AG04450 (cell line): ENCODE data around the gene SEPTIN2. TPM values are rescaled to one million over a fixed set of nuclear protein-coding genes. Genes with fewer than 3 reads are reported as not detected.
A peak's percentile ranks its signal among the peaks of the same experiment; 100 is the strongest.

ENCODE experiments used
- CTCF ChIA-PET: fragments of 300-600, 350-600 bp; formaldehyde crosslinking; extraction: SDS; loops from one replicate; lab custom pipeline; 2022; ENCODE audit warnings: antibody characterized with exemption, inconsistent platforms; lab: Charles Lee
- POLR2A ChIA-PET: fragments of 350-600 bp; formaldehyde crosslinking; extraction: SDS; loops from one replicate; lab custom pipeline; 2021; ENCODE audit warnings: antibody characterized with exemption, inconsistent platforms; lab: Yijun Ruan, JAX
- DNase-seq: peaks from one replicate; pipeline ENCODE4 v3.0.0-alpha.2; 2011; ENCODE audit warnings: low read depth, low spot score
- H3K27ac ChIP-seq: one replicate; pipeline ENCODE4 v1.5.1; 2012; ENCODE audit warnings: low read depth, low read length, control low read depth
- H3K27me3 ChIP-seq: one replicate; pipeline ENCODE4 v1.6.0; 2012; ENCODE audit warnings: low read length; ENCODE audit not compliant: control insufficient read depth, insufficient read depth
- H3K4me3 ChIP-seq: 2 replicates; pipeline ENCODE4 v1.5.1; 2011; ENCODE audit warnings: mild to moderate bottlenecking, low read depth, low read length, control low read depth
- H3K9me3 ChIP-seq: 2 replicates; pipeline ENCODE4 v1.5.1; 2012; ENCODE audit warnings: low read length; ENCODE audit not compliant: control insufficient read depth, insufficient read depth
- polyA plus RNA-seq: library from polyadenylated mRNA; depleted of rRNA; stranded (reverse); fragments of >200 nt; gene quantifications from 2 replicates; pipeline ENCODE4 v1.2.3, GENCODE V29; 2011
- TF ChIP-seq, protein P1 (sequence below): IDR thresholded peaks from 2 replicates; pipeline ENCODE4 v1.5.1; 2011; ENCODE audit warnings: low read depth, low read length, control low read depth, inconsistent platforms

SEPTIN2 gene
- polyA plus RNA-seq, 1 experiment, result 1,080 TPM

DNA sequence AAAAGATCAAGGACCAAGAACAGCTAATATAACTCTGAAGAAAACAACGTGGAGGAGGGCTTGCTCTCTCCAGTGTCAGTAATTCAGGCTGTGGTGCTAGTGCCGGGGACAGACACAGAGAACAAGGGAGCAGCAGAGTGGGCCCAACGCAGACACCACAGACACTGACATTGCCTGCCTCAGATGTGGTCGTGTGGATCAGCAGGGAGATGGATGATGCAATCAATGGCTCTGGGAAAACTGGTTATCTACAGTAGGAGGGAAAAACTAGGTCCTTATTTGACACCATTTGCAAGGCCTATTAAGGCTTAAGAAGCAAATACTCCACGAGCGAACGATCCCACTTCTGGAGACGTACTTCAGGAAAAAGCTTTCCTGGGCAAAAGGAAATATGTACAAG is 36.3 kb upstream of the SEPTIN2 start:
- TF ChIP-seq, protein P1, sequence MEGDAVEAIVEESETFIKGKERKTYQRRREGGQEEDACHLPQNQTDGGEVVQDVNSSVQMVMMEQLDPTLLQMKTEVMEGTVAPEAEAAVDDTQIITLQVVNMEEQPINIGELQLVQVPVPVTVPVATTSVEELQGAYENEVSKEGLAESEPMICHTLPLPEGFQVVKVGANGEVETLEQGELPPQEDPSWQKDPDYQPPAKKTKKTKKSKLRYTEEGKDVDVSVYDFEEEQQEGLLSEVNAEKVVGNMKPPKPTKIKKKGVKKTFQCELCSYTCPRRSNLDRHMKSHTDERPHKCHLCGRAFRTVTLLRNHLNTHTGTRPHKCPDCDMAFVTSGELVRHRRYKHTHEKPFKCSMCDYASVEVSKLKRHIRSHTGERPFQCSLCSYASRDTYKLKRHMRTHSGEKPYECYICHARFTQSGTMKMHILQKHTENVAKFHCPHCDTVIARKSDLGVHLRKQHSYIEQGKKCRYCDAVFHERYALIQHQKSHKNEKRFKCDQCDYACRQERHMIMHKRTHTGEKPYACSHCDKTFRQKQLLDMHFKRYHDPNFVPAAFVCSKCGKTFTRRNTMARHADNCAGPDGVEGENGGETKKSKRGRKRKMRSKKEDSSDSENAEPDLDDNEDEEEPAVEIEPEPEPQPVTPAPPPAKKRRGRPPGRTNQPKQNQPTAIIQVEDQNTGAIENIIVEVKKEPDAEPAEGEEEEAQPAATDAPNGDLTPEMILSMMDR, result no peak
- Histone ChIP-seq H3K4me3 (no peak overlapping the region), H3K9me3 (no peaks in the 10 kb centered on the region), H3K27me3 (no peaks in the 10 kb centered on the region), H3K27ac (peak overlapping the region; percentile 33)
- ChIA-PET POLR2A (no interaction called here), CTCF (no interaction called here)
- DNase-seq, result no peak

DNA sequence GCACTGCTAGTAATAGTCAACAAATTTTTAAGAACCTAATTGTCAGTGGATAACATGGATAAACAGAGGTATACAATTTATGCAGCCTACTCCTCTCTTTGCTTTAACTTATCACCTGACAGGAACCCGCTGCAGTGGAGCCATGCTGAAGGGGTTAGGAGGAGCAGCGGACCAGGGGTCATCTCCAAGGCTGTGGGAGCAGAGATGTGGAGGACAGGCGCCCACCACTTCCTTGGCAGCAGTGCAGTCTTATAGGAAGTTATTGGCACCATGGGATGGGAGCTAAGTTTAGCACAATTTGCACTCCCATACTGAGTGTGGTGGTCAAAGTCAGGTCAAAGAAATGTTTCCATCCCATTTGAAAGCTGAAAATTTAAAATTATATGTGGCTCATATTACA is 35.9 kb upstream of the SEPTIN2 start:
- no peaks in the 10 kb centered on the region for H3K9me3 ChIP-seq
- CTCF ChIA-PET, result no interaction called here
- H3K27me3 ChIP-seq, result no peaks in the 10 kb centered on the region
- H3K27ac ChIP-seq, result no peak overlapping the region
- H3K4me3 ChIP-seq, result no peak overlapping the region
- no peak for DNase-seq
- POLR2A ChIA-PET, result no interaction called here
- TF ChIP-seq, protein P1, result no peak

DNA sequence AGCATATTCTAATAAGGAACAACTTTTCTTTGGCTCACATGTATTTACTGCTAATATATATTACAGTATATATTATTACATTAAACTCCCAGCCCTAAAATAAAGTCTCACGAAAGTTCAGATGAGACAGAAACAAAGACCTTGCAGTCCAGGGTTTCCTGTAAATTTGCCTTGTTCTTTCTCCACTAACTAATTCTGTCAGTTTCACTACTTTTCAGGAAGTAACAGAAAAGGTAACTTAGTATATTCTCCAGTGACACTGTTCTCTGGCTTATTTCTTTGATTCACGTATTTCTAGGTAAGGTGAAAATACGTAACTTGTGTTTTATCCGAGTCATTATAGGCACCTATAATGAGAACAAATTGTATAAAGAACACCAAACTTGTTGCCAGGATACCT is 35.4 kb upstream of the SEPTIN2 start:
- no peak overlapping the region for H3K27ac ChIP-seq
- H3K4me3 ChIP-seq, result no peak overlapping the region
- ChIA-PET POLR2A (no interaction called here), CTCF (no interaction called here)
- DNase-seq, result no peak
- no peaks in the 10 kb centered on the region for H3K27me3 ChIP-seq
- TF ChIP-seq, protein P1, result no peak
- no peaks in the 10 kb centered on the region for H3K9me3 ChIP-seq

DNA sequence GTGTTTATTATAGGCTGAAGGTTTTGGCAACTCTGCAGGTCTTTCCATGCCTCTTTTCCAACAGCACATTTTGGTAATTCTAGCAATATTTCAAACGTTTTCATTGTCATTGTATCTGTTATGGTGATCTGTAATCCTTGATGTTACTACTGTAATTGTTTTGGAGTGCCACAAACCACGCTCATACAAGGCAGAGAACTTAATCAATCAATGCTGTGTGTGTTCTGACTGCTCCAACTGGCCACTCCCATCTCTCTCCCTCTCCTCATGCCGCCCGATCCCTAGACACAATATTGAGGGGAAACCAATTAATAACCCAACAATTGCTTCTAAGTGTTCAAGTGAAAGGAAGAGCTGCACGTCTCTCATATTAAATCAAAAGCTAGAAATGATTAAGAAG is 33.2 kb upstream of the SEPTIN2 start:
- no peak for DNase-seq
- no peaks in the 10 kb centered on the region for H3K27me3 ChIP-seq
- H3K9me3 ChIP-seq, result no peaks in the 10 kb centered on the region
- POLR2A ChIA-PET, result interaction anchor here (2.1 kb wide), 1 partner anchor 33 kb away, joined by 10 read pairs; the partner anchor contains the start of gene HDLBP
- H3K4me3 ChIP-seq, result no peak overlapping the region
- CTCF ChIA-PET, result interaction anchor here (1.4 kb wide), 1 partner anchor 32 kb away, joined by 4 read pairs; no protein-coding TSS in a partner anchor
- TF ChIP-seq, protein P1, result no peak
- no peak overlapping the region for H3K27ac ChIP-seq

DNA sequence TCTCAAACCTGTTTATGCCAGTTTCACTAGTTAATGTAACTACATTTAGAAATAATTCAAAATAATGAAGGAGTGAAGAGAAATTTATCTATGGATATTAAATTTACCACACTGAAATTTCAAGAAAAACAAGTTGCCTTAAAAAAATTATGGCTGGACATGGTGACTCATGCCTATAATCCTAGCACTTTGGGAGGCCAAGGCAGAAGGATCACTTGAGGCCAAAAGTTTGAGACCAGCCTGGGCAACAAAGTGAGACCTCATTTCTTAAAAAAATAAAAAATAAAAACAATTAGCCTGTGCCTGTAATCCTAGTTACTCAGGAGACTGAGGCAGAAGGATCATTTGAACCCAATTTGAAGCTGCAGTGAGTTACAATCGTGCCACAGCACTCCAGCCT is 30.1 kb upstream of the SEPTIN2 start:
- H3K27ac ChIP-seq, result no peak overlapping the region

More for the DNA sequence above, 30.1 kb upstream of the SEPTIN2 start:
- DNase-seq, result no peak
- Histone ChIP-seq H3K4me3 (no peak overlapping the region), H3K9me3 (no peaks in the 10 kb centered on the region), H3K27me3 (no peaks in the 10 kb centered on the region)
- TF ChIP-seq, protein P1, result no peak
- ChIA-PET POLR2A (no interaction called here), CTCF (no interaction called here)
